Trophoblast cell (in vitro differentiated cells and primary cell): Measurements from ENCODE around the gene CIITA. TPM values are rescaled to one million over a fixed set of nuclear protein-coding genes. Genes with fewer than 3 reads are reported as not detected.
"Not testable (repeated sequence)": the region's sequence is repeated elsewhere in the genome, so short reads cannot be mapped to it uniquely, and the experiment has no call there.

Experiments used
- DNase-seq, 2 donors: peaks; one replicate each; pipeline ENCODE4 v3.0.0-alpha.2; 2016
- H2AFZ ChIP-seq: 2 replicates; pipeline ENCODE4 v1.6.1; 2013; ENCODE audit warnings: low read length, moderate library complexity, mild to moderate bottlenecking; ENCODE audit not compliant: insufficient read depth, poor library complexity
- H2AK5ac ChIP-seq: 2 replicates; pipeline ENCODE4 v1.6.1; 2013; ENCODE audit warnings: mild to moderate bottlenecking, low read length
- H2BK120ac ChIP-seq: 2 replicates; pipeline ENCODE4 v1.6.1; 2013; ENCODE audit warnings: low read length, mild to moderate bottlenecking, moderate library complexity; ENCODE audit not compliant: insufficient read depth, poor library complexity
- H2BK12ac ChIP-seq: 2 replicates; pipeline ENCODE4 v1.6.1; 2013; ENCODE audit warnings: mild to moderate bottlenecking, low read length, moderate library complexity
- H2BK5ac ChIP-seq: 2 replicates; pipeline ENCODE4 v1.6.1; 2013; ENCODE audit warnings: low read length, low read depth, moderate library complexity, mild to moderate bottlenecking; ENCODE audit not compliant: poor library complexity
- H3K14ac ChIP-seq: 2 replicates; pipeline ENCODE4 v1.6.1; 2013; ENCODE audit warnings: mild to moderate bottlenecking, low read length
- H3K18ac ChIP-seq: 2 replicates; pipeline ENCODE4 v1.6.1; 2013; ENCODE audit warnings: mild to moderate bottlenecking, low read length
- H3K23ac ChIP-seq: 2 replicates; pipeline ENCODE4 v1.6.1; 2013; ENCODE audit warnings: low read length
- H3K27ac ChIP-seq: 2 replicates; pipeline ENCODE4 v1.5.1; 2013; ENCODE audit warnings: low read depth, mild to moderate bottlenecking, inconsistent platforms, low read length, moderate library complexity
- H3K27me3 ChIP-seq: 2 replicates; pipeline ENCODE4 v1.6.1; 2013; ENCODE audit warnings: inconsistent platforms, mild to moderate bottlenecking, low read length, moderate library complexity; ENCODE audit not compliant: insufficient read depth
- H3K36me3 ChIP-seq, 2 experiments: 1 replicate in 1 of 2; 2 replicates in 1 of 2; pipeline ENCODE4 v1.6.1; 2013; ENCODE audit warnings: low read length in 2 of 2, mild to moderate bottlenecking in 2 of 2, moderate library complexity in 1 of 2; ENCODE audit not compliant: insufficient read depth in 2 of 2, control insufficient read depth in 1 of 2
- H3K4ac ChIP-seq: 2 replicates; pipeline ENCODE4 v1.6.1; 2013; ENCODE audit warnings: low read depth, mild to moderate bottlenecking, low read length, moderate library complexity
- H3K4me1 ChIP-seq, 2 experiments: 1 replicate in 1 of 2; 2 replicates in 1 of 2; pipeline ENCODE4 v1.6.1; 2013; ENCODE audit warnings: low read length in 2 of 2, mild to moderate bottlenecking in 2 of 2, moderate library complexity in 1 of 2; ENCODE audit not compliant: insufficient read depth in 2 of 2, control insufficient read depth in 1 of 2
- H3K4me2 ChIP-seq: 2 replicates; pipeline ENCODE4 v1.6.1; 2013; ENCODE audit warnings: inconsistent platforms, mild to moderate bottlenecking, low read length, moderate library complexity
- H3K4me3 ChIP-seq: 2 replicates; pipeline ENCODE4 v1.5.1; 2013; ENCODE audit warnings: mild to moderate bottlenecking, low read depth, low read length, inconsistent platforms
- H3K79me1 ChIP-seq: one replicate; pipeline ENCODE4 v1.6.1; 2013; ENCODE audit warnings: low read length
- H3K79me2 ChIP-seq: 2 replicates; pipeline ENCODE4 v1.6.1; 2013; ENCODE audit warnings: low read length, mild to moderate bottlenecking; ENCODE audit not compliant: control insufficient read depth, insufficient read depth, poor library complexity
- H3K9ac ChIP-seq: 2 replicates; pipeline ENCODE4 v1.6.1; 2013; ENCODE audit warnings: mild to moderate bottlenecking, low read length
- H3K9me3 ChIP-seq: 2 replicates; pipeline ENCODE4 v1.6.1; 2013; ENCODE audit warnings: low read depth, mild to moderate bottlenecking, control low read depth, inconsistent platforms, low read length; ENCODE audit not compliant: insufficient read depth
- H4K12ac ChIP-seq: 2 replicates; pipeline ENCODE4 v1.6.1; 2013; ENCODE audit warnings: low read depth, mild to moderate bottlenecking, low read length, moderate library complexity
- H4K8ac ChIP-seq: 2 replicates; pipeline ENCODE4 v1.6.1; 2013; ENCODE audit warnings: low read depth, mild to moderate bottlenecking, low read length, moderate library complexity
- H4K91ac ChIP-seq: one replicate; pipeline ENCODE4 v1.6.1; 2013; ENCODE audit warnings: low read depth, mild to moderate bottlenecking, low read length, moderate library complexity
- WGBS: extraction: QIAGEN DNeasy Blood & Tissue Kit; methylation state at CpG from one replicate; pipeline ENCODE4 v1.1.7; 2013; ENCODE audit warnings: missing lambda C conversion rate; ENCODE audit not compliant: insufficient read length, insufficient coverage; ENCODE audit errors: extremely low coverage; 5-methylcytosine and 5-hydroxymethylcytosine counted together
- polyA plus RNA-seq: library from polyadenylated mRNA; stranded (reverse); fragments of 200-250 nt; gene quantifications from 2 replicates; pipeline ENCODE4 v1.2.3, GENCODE V29; 2013

Gene CIITA
- polyA plus RNA-seq = 0.14 and 0.15 TPM in 2 replicates

GRCh38 chr16:10876799-10877341 is at the start of gene CIITA:
TSS of gene CIITA (plus strand) at chr16:10877202. CDS start at chr16:10877331, 129 bp downstream.
- no peak within 1 kb of the TSS for H3K9ac ChIP-seq
- no peak within 1 kb of the TSS for H3K4ac ChIP-seq
- H4K91ac ChIP-seq = no peak within 1 kb of the TSS
- H3K4me2 ChIP-seq = no peak within 1 kb of the TSS
- H3K4me1 ChIP-seq = no peaks in the 10 kb centered on the region
- no peak within 1 kb of the TSS for H2AFZ ChIP-seq
- no peaks in the 10 kb centered on the region for H3K79me1 ChIP-seq
- no peak within 1 kb of the TSS for H3K18ac ChIP-seq
- no peak within 1 kb of the TSS for H2BK120ac ChIP-seq
- H3K27ac ChIP-seq = no peak within 1 kb of the TSS
- H3K79me2 ChIP-seq = no peaks in the 10 kb centered on the region
- H2AK5ac ChIP-seq = no peak within 1 kb of the TSS
- no CpG with 5 or more reads among the region's 9 CpGs for WGBS
- no peak within 1 kb of the TSS for H2BK5ac ChIP-seq
- H3K27me3 ChIP-seq = peaks cover 7% of the 10 kb centered on the region
- no peak within 1 kb of the TSS for H3K14ac ChIP-seq
- no peak within 1 kb of the TSS for H3K23ac ChIP-seq
- no peaks in the 10 kb centered on the region for H3K36me3 ChIP-seq
- H3K4me3 ChIP-seq = no peak within 1 kb of the TSS
- H3K9me3 ChIP-seq = no peaks in the 10 kb centered on the region
- no peak within 1 kb of the TSS for H4K8ac ChIP-seq
- DNase-seq = peak; percentile 16 to 43
- H4K12ac ChIP-seq = no peak within 1 kb of the TSS
- H2BK12ac ChIP-seq = no peak within 1 kb of the TSS

GRCh38 chr16:10827691-10828341 is 49.2 kb upstream of the CIITA start:
- Histone ChIP-seq H3K27me3 (no peaks in the 10 kb centered on the region), H3K79me2 (no peaks in the 10 kb centered on the region), H3K4me2 (no peak overlapping the region), H2AFZ (no peak overlapping the region), H3K9me3 (no peaks in the 10 kb centered on the region), H3K36me3 (no peaks in the 10 kb centered on the region), H3K4ac (no peak overlapping the region), H3K4me3 (peak overlapping the region; percentile 44), H4K12ac (no peak overlapping the region), H2BK5ac (no peak overlapping the region), H2AK5ac (no peak overlapping the region), H3K14ac (no peak overlapping the region), H3K9ac (no peak overlapping the region), H3K79me1 (no peaks in the 10 kb centered on the region), H3K18ac (no peak overlapping the region), H3K23ac (no peak overlapping the region), H2BK12ac (no peak overlapping the region), H2BK120ac (no peak overlapping the region), H3K4me1 (no peaks in the 10 kb centered on the region), H4K8ac (no peak overlapping the region), H3K27ac (no peak overlapping the region), H4K91ac (no peak overlapping the region)
- WGBS = no CpG with 5 or more reads among the region's 11 CpGs
- DNase-seq = no peak

- H3K27me3 ChIP-seq = no peaks in the 10 kb centered on the region
These were observed 48.1 kb upstream of the CIITA start for GRCh38 chr16:10828851-10829366.

GRCh38 chr16:10829390-10830098 is 47.5 kb upstream of the CIITA start:
- not testable (repeated sequence) for H3K4me3 ChIP-seq, H2BK5ac ChIP-seq, H3K9ac ChIP-seq, H3K79me2 ChIP-seq, H3K14ac ChIP-seq, H3K4ac ChIP-seq, H4K12ac ChIP-seq, H3K79me1 ChIP-seq, H3K36me3 ChIP-seq, DNase-seq, H2AK5ac ChIP-seq, H3K18ac ChIP-seq, H3K27me3 ChIP-seq, H4K91ac ChIP-seq, H2BK12ac ChIP-seq, H3K9me3 ChIP-seq, H4K8ac ChIP-seq, H3K4me1 ChIP-seq, H3K27ac ChIP-seq, H3K4me2 ChIP-seq, H2BK120ac ChIP-seq, H2AFZ ChIP-seq, H3K23ac ChIP-seq
- no CpG with 5 or more reads among the region's 18 CpGs for WGBS

More at GRCh38 chr16:10828851-10829366, 48.1 kb upstream of the CIITA start:
- H2AFZ ChIP-seq = no peak overlapping the region
- no peak overlapping the region for H3K27ac ChIP-seq
- no peak overlapping the region for H3K4me2 ChIP-seq
- H3K9me3 ChIP-seq = no peaks in the 10 kb centered on the region
- H3K79me1 ChIP-seq = no peaks in the 10 kb centered on the region
- no peak overlapping the region for H3K23ac ChIP-seq
- H3K18ac ChIP-seq = no peak overlapping the region
- no peak overlapping the region for H2BK12ac ChIP-seq
- no peak overlapping the region for H3K4me3 ChIP-seq
- no peak overlapping the region for H3K4ac ChIP-seq
- H2BK5ac ChIP-seq = no peak overlapping the region
- H4K8ac ChIP-seq = no peak overlapping the region
- H2BK120ac ChIP-seq = no peak overlapping the region
- H3K9ac ChIP-seq = no peak overlapping the region
- H2AK5ac ChIP-seq = no peak overlapping the region
- DNase-seq = peak; percentile 38 to 55
- H4K12ac ChIP-seq = no peak overlapping the region
- no peak overlapping the region for H4K91ac ChIP-seq
- no peaks in the 10 kb centered on the region for H3K4me1 ChIP-seq
- H3K14ac ChIP-seq = no peak overlapping the region
- no peaks in the 10 kb centered on the region for H3K79me2 ChIP-seq
- no peaks in the 10 kb centered on the region for H3K36me3 ChIP-seq
- no CpG with 5 or more reads among the region's 17 CpGs for WGBS
